WTC11 (cell line): ENCODE measurements around the gene CORO1C. TPM values are rescaled to one million over a fixed set of nuclear protein-coding genes. Genes with fewer than 3 reads are reported as not detected.

Experiments
- ATAC-seq: fragments of 200-7000 bp; cut with Tn5 transposase; 2 replicates; pipeline ENCODE4 v1.10.0; 2021; ENCODE audit warnings: mild to moderate bottlenecking, moderate library complexity
- CTCF ChIA-PET: fragments of 300-600 bp; sonication (Branson Sonifier 250); formaldehyde crosslinking; loops from one replicate; lab custom pipeline; 2021; ENCODE audit warnings: antibody characterized with exemption; lab: Charles Lee
- POLR2A ChIA-PET: fragments of 350-600 bp; sonication (Branson Sonifier 250); formaldehyde crosslinking; loops from one replicate; lab custom pipeline; 2021; ENCODE audit warnings: antibody characterized with exemption; lab: Charles Lee
- DNase-seq: peaks from one replicate; pipeline ENCODE4 v3.0.0; 2021; ENCODE audit warnings: low spot score
- H3K27ac Mint-ChIP-seq: 2 replicates; pipeline ENCODE4 v1.8.0; 2021; ENCODE audit warnings: mixed read lengths
- H3K27me3 Mint-ChIP-seq: 2 replicates; pipeline ENCODE4 v1.8.0; 2021; ENCODE audit warnings: low read depth, mild to moderate bottlenecking, moderate library complexity, mixed read lengths
- H3K36me3 Mint-ChIP-seq: 2 replicates; pipeline ENCODE4 v1.8.0; 2021; ENCODE audit warnings: mixed read lengths
- H3K4me1 Mint-ChIP-seq: 2 replicates; pipeline ENCODE4 v1.8.0; 2022; ENCODE audit warnings: mixed read lengths
- H3K4me3 Mint-ChIP-seq: 2 replicates; pipeline ENCODE4 v1.8.0; 2021; ENCODE audit warnings: mild to moderate bottlenecking, moderate library complexity, mixed read lengths
- H3K9me3 Mint-ChIP-seq: 2 replicates; pipeline ENCODE4 v1.8.0; 2021; ENCODE audit warnings: mixed read lengths
- ARID4B ChIP-seq: sonication (generic); formaldehyde crosslinking; IDR thresholded peaks from 2 replicates; pipeline ENCODE4 v1.8.0; 2023; ENCODE audit warnings: missing genetic modification reagents, mild to moderate bottlenecking, borderline replicate concordance
- ATF6 ChIP-seq: sonication (generic); formaldehyde crosslinking; IDR thresholded peaks from 2 replicates; pipeline ENCODE4 v1.8.1; 2023; ENCODE audit warnings: mild to moderate bottlenecking, missing genetic modification reagents
- ELF4 ChIP-seq: sonication (generic); formaldehyde crosslinking; IDR thresholded peaks from 2 replicates; pipeline ENCODE4 v1.8.1; 2022; ENCODE audit warnings: low read depth, mild to moderate bottlenecking, moderate library complexity, missing genetic modification reagents
- GTF2I ChIP-seq: fragments of 250-450 bp; sonication (Bioruptor Pico); conservative IDR thresholded peaks from 2 replicates; pipeline ENCODE4 v1.4.0; 2021; ENCODE audit warnings: mild to moderate bottlenecking
- IRF2 ChIP-seq: sonication (generic); formaldehyde crosslinking; IDR thresholded peaks from 2 replicates; pipeline ENCODE4 v1.8.0; 2022; ENCODE audit warnings: low read depth, missing genetic modification reagents, borderline replicate concordance
- SOX15 ChIP-seq: fragments of 250-450 bp; sonication (Bioruptor Pico); IDR thresholded peaks from 2 replicates; pipeline ENCODE4 v1.9.0; 2021; ENCODE audit warnings: mild to moderate bottlenecking
- STAT6 ChIP-seq: sonication (generic); formaldehyde crosslinking; conservative IDR thresholded peaks from 2 replicates; pipeline ENCODE4 v1.8.1; 2023; ENCODE audit warnings: mild to moderate bottlenecking, low read depth, missing genetic modification reagents, moderate library complexity
- ZNF512 ChIP-seq: sonication (generic); formaldehyde crosslinking; IDR thresholded peaks from 2 replicates; pipeline ENCODE4 v1.8.1; 2022; ENCODE audit warnings: missing genetic modification reagents, borderline replicate concordance
- total RNA-seq: library from RNA; stranded (reverse); gene quantifications from 3 replicates; pipeline ENCODE4 v1.2.3, GENCODE V29; 2021
- TF ChIP-seq, protein P1 (sequence below): sonication (generic); formaldehyde crosslinking; IDR thresholded peaks from 2 replicates; pipeline ENCODE4 v1.8.0; 2023; ENCODE audit warnings: mild to moderate bottlenecking, missing genetic modification reagents
- TF ChIP-seq, protein P2 (sequence below): fragments of 250-450 bp; sonication (Bioruptor Pico); IDR thresholded peaks from 2 replicates; pipeline ENCODE4 v1.9.0; 2021; ENCODE audit warnings: mild to moderate bottlenecking
- TF ChIP-seq, protein P3 (sequence below): fragments of 200-600 bp; IDR thresholded peaks from 2 replicates; pipeline ENCODE4 v1.8.0; 2022; ENCODE audit warnings: antibody characterized with exemption
- TF ChIP-seq, protein P4 (sequence below): sonication (generic); formaldehyde crosslinking; IDR thresholded peaks from 2 replicates; pipeline ENCODE4 v1.8.1; 2023; ENCODE audit warnings: mild to moderate bottlenecking, missing genetic modification reagents, borderline replicate concordance

Gene CORO1C
- total RNA-seq, 1 experiment from 2014 or later = 113 TPM

GRCh38 chr12:108777156-108777555 lies 45.8 kb upstream of the CORO1C start:
- Mint-ChIP-seq H3K9me3 (no peaks in the 10 kb centered on the region), H3K36me3 (no peaks in the 10 kb centered on the region), H3K27me3 (no peaks in the 10 kb centered on the region), H3K27ac (no peak overlapping the region), H3K4me3 (no peak overlapping the region), H3K4me1 (0 out of 2 replicates have a peak, but pooled peaks cover 6% of the 10 kb centered on the region)
- DNase-seq = no peak
- no peak for ATAC-seq
- POLR2A ChIA-PET = interaction anchor here (0.6 kb wide), 1 partner anchor 10 kb away, joined by 3 read pairs; no protein-coding TSS in a partner anchor
- TF ChIP-seq IRF2 (CRISPR knock-in tag) = no peak
- no peak for TF ChIP-seq ZNF512 (CRISPR knock-in tag)
- no peak for TF ChIP-seq SOX15
- no peak for TF ChIP-seq GTF2I (CRISPR knock-in tag)
- TF ChIP-seq, protein P1, sequence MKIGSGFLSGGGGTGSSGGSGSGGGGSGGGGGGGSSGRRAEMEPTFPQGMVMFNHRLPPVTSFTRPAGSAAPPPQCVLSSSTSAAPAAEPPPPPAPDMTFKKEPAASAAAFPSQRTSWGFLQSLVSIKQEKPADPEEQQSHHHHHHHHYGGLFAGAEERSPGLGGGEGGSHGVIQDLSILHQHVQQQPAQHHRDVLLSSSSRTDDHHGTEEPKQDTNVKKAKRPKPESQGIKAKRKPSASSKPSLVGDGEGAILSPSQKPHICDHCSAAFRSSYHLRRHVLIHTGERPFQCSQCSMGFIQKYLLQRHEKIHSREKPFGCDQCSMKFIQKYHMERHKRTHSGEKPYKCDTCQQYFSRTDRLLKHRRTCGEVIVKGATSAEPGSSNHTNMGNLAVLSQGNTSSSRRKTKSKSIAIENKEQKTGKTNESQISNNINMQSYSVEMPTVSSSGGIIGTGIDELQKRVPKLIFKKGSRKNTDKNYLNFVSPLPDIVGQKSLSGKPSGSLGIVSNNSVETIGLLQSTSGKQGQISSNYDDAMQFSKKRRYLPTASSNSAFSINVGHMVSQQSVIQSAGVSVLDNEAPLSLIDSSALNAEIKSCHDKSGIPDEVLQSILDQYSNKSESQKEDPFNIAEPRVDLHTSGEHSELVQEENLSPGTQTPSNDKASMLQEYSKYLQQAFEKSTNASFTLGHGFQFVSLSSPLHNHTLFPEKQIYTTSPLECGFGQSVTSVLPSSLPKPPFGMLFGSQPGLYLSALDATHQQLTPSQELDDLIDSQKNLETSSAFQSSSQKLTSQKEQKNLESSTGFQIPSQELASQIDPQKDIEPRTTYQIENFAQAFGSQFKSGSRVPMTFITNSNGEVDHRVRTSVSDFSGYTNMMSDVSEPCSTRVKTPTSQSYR (CRISPR knock-in tag) = no peak
- TF ChIP-seq ATF6 (CRISPR knock-in tag) = no peak
- TF ChIP-seq, protein P2, sequence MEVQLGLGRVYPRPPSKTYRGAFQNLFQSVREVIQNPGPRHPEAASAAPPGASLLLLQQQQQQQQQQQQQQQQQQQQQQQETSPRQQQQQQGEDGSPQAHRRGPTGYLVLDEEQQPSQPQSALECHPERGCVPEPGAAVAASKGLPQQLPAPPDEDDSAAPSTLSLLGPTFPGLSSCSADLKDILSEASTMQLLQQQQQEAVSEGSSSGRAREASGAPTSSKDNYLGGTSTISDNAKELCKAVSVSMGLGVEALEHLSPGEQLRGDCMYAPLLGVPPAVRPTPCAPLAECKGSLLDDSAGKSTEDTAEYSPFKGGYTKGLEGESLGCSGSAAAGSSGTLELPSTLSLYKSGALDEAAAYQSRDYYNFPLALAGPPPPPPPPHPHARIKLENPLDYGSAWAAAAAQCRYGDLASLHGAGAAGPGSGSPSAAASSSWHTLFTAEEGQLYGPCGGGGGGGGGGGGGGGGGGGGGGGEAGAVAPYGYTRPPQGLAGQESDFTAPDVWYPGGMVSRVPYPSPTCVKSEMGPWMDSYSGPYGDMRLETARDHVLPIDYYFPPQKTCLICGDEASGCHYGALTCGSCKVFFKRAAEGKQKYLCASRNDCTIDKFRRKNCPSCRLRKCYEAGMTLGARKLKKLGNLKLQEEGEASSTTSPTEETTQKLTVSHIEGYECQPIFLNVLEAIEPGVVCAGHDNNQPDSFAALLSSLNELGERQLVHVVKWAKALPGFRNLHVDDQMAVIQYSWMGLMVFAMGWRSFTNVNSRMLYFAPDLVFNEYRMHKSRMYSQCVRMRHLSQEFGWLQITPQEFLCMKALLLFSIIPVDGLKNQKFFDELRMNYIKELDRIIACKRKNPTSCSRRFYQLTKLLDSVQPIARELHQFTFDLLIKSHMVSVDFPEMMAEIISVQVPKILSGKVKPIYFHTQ (CRISPR knock-in tag) = no peak
- TF ChIP-seq, protein P3, sequence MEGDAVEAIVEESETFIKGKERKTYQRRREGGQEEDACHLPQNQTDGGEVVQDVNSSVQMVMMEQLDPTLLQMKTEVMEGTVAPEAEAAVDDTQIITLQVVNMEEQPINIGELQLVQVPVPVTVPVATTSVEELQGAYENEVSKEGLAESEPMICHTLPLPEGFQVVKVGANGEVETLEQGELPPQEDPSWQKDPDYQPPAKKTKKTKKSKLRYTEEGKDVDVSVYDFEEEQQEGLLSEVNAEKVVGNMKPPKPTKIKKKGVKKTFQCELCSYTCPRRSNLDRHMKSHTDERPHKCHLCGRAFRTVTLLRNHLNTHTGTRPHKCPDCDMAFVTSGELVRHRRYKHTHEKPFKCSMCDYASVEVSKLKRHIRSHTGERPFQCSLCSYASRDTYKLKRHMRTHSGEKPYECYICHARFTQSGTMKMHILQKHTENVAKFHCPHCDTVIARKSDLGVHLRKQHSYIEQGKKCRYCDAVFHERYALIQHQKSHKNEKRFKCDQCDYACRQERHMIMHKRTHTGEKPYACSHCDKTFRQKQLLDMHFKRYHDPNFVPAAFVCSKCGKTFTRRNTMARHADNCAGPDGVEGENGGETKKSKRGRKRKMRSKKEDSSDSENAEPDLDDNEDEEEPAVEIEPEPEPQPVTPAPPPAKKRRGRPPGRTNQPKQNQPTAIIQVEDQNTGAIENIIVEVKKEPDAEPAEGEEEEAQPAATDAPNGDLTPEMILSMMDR = no peak
- no peak for TF ChIP-seq STAT6 (CRISPR knock-in tag)
- TF ChIP-seq, protein P4, sequence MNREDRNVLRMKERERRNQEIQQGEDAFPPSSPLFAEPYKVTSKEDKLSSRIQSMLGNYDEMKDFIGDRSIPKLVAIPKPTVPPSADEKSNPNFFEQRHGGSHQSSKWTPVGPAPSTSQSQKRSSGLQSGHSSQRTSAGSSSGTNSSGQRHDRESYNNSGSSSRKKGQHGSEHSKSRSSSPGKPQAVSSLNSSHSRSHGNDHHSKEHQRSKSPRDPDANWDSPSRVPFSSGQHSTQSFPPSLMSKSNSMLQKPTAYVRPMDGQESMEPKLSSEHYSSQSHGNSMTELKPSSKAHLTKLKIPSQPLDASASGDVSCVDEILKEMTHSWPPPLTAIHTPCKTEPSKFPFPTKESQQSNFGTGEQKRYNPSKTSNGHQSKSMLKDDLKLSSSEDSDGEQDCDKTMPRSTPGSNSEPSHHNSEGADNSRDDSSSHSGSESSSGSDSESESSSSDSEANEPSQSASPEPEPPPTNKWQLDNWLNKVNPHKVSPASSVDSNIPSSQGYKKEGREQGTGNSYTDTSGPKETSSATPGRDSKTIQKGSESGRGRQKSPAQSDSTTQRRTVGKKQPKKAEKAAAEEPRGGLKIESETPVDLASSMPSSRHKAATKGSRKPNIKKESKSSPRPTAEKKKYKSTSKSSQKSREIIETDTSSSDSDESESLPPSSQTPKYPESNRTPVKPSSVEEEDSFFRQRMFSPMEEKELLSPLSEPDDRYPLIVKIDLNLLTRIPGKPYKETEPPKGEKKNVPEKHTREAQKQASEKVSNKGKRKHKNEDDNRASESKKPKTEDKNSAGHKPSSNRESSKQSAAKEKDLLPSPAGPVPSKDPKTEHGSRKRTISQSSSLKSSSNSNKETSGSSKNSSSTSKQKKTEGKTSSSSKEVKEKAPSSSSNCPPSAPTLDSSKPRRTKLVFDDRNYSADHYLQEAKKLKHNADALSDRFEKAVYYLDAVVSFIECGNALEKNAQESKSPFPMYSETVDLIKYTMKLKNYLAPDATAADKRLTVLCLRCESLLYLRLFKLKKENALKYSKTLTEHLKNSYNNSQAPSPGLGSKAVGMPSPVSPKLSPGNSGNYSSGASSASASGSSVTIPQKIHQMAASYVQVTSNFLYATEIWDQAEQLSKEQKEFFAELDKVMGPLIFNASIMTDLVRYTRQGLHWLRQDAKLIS = no peak
- TF ChIP-seq ARID4B (CRISPR knock-in tag) = no peak
- no peak for TF ChIP-seq ELF4 (CRISPR knock-in tag)
- CTCF ChIA-PET = interaction anchor here (0.6 to 3.0 kb wide), 2 partner anchors 26 to 138 kb away, joined by 7 to 13 read pairs; no protein-coding TSS in a partner anchor
